22Rv1 (cell line): ENCODE results near the gene NFIL3.

ENCODE experiments used
- ZFX ChIP-seq: fragments of 450-650 bp; IDR thresholded peaks from 2 replicates; pipeline ENCODE4 v1.6.1; 2017; ENCODE audit warnings: antibody characterized with exemption, borderline replicate concordance
- TF ChIP-seq, protein P1 (sequence below): fragments of 450-650 bp; IDR thresholded peaks from 2 replicates; pipeline ENCODE4 v1.5.1; 2017; ENCODE audit warnings: mild to moderate bottlenecking

DNA sequence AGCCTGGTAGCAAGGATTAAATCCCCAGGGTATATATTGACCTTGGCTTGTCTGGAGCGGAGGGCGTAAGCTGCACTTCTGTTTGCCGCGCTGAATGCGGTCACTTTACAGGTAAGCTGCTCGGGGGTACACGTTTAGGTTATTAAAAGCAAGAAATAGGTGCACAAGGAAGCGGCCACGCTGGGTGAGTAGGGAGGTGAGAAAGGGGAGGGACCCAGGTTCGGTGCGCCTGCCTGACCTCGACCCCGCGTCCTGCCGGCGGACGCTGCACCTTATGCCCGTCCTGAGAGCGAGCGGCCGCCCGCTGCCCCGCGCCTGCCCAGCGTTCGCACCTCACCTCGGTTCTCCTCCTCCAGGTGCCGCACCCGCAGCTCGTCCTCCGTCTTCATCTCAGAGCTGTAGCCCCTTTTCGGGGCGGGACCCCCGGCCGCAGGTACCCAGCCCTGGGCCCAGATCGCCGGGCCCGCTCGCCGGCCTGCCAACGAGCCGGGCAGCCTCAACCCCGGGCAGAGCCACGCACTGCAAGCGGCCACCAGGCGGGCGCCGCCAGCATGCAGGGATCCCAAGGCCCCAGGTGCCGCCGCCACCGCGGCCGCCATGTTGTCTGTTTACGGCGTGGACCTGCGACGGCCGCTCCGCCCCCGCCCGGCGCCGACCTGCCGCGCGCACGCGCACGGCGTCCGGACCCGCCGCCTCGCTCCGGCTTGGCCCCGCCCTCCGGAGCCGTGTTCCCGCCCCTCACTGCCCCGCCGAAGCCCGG lies 62.2 kb downstream of the NFIL3 start, which contains the start of gene AUH:
- TF ChIP-seq, protein P1, sequence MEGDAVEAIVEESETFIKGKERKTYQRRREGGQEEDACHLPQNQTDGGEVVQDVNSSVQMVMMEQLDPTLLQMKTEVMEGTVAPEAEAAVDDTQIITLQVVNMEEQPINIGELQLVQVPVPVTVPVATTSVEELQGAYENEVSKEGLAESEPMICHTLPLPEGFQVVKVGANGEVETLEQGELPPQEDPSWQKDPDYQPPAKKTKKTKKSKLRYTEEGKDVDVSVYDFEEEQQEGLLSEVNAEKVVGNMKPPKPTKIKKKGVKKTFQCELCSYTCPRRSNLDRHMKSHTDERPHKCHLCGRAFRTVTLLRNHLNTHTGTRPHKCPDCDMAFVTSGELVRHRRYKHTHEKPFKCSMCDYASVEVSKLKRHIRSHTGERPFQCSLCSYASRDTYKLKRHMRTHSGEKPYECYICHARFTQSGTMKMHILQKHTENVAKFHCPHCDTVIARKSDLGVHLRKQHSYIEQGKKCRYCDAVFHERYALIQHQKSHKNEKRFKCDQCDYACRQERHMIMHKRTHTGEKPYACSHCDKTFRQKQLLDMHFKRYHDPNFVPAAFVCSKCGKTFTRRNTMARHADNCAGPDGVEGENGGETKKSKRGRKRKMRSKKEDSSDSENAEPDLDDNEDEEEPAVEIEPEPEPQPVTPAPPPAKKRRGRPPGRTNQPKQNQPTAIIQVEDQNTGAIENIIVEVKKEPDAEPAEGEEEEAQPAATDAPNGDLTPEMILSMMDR: no peak
- no peak for TF ChIP-seq ZFX
